DND-41 (cell line): ENCODE data around the gene SERINC5.

Experiments used
- EZH2 ChIP-seq: IDR thresholded peaks from 3 replicates; pipeline ENCODE4 v1.6.1; 2012; ENCODE audit warnings: borderline replicate concordance, low read depth, mild to moderate bottlenecking, moderate library complexity, low read length, inconsistent platforms; ENCODE audit not compliant: severe bottlenecking
- TF ChIP-seq, protein P1 (sequence below): IDR thresholded peaks from 2 replicates; pipeline ENCODE4 v1.5.1; 2012; ENCODE audit warnings: borderline replicate concordance, low read length, moderate library complexity, mild to moderate bottlenecking; ENCODE audit not compliant: poor library complexity, severe bottlenecking; ENCODE audit errors: extremely low read depth

DNA sequence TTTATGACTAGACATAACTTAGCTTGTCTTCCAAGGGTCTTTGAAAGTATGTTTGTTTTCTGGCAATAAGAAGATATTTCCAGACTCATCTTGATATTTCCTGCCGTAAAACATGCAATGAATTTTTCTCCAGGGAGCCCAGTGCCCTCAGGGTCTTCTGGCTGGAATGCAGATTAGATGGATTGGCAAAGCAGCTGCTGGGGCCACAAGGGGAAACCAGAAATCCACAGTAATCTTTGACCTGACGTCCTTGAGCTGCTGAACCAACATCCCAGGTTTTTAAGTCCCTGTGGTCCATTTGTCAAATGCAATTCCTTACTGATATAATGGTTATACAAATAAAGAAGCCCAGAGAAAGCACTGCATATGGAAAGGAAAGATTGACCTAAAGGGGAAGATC is 127.7 kb downstream of the SERINC5 start:
- TF ChIP-seq, protein P1, sequence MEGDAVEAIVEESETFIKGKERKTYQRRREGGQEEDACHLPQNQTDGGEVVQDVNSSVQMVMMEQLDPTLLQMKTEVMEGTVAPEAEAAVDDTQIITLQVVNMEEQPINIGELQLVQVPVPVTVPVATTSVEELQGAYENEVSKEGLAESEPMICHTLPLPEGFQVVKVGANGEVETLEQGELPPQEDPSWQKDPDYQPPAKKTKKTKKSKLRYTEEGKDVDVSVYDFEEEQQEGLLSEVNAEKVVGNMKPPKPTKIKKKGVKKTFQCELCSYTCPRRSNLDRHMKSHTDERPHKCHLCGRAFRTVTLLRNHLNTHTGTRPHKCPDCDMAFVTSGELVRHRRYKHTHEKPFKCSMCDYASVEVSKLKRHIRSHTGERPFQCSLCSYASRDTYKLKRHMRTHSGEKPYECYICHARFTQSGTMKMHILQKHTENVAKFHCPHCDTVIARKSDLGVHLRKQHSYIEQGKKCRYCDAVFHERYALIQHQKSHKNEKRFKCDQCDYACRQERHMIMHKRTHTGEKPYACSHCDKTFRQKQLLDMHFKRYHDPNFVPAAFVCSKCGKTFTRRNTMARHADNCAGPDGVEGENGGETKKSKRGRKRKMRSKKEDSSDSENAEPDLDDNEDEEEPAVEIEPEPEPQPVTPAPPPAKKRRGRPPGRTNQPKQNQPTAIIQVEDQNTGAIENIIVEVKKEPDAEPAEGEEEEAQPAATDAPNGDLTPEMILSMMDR: no peak
- no peak for TF ChIP-seq EZH2
